Natural killer cell (primary cell): ENCODE measurements around the gene PHTF2. TPM values are rescaled to one million over a fixed set of nuclear protein-coding genes. Genes with fewer than 3 reads are reported as not detected.

ENCODE experiments used
- ATAC-seq, 3 donors: fragments of 150-1000 bp in 2 of 3; fragments of 200-7000 bp in 1 of 3; cut with Tn5 transposase; 1 replicate in 1 of 3; 2 replicates in 2 of 3; pipeline ENCODE4 v1.10.0; 2021; ENCODE audit warnings: mild to moderate bottlenecking in 2 of 3, moderate library complexity in 2 of 3
- DNase-seq, 2 donors: peaks; one replicate each; pipeline versions ENCODE4 v3.0.0 to v3.0.0-alpha.2; 2013 to 2021; ENCODE audit warnings: mixed read lengths in 1 of 2
- H3K27ac ChIP-seq: one replicate; pipeline ENCODE4 v1.5.1; 2013; ENCODE audit warnings: mild to moderate bottlenecking, low read length
- H3K27me3 ChIP-seq: one replicate; pipeline ENCODE4 v1.6.1; 2013; ENCODE audit warnings: low read length; ENCODE audit not compliant: control insufficient read depth, insufficient read depth
- H3K36me3 ChIP-seq: one replicate; pipeline ENCODE4 v1.6.1; 2013; ENCODE audit warnings: low read length; ENCODE audit not compliant: control insufficient read depth, insufficient read depth
- H3K4me1 ChIP-seq: one replicate; pipeline ENCODE4 v1.6.1; 2013; ENCODE audit warnings: low read length; ENCODE audit not compliant: control insufficient read depth, insufficient read depth
- H3K4me3 ChIP-seq: one replicate; pipeline ENCODE4 v1.5.1; 2013; ENCODE audit warnings: low read length
- H3K9me3 ChIP-seq: one replicate; pipeline ENCODE4 v1.6.1; 2013; ENCODE audit warnings: low read length; ENCODE audit not compliant: control insufficient read depth, insufficient read depth
- H3K27ac Mint-ChIP-seq, 2 donors: one replicate each; pipeline ENCODE4 v1.8.0; 2022; ENCODE audit warnings: mild to moderate bottlenecking in 2 of 2, mixed read lengths in 2 of 2, moderate library complexity in 1 of 2
- H3K27me3 Mint-ChIP-seq, 2 donors: one replicate each; pipeline ENCODE4 v1.8.0; 2022; ENCODE audit warnings: low read depth in 2 of 2, mixed read lengths in 2 of 2
- H3K36me3 Mint-ChIP-seq: one replicate; pipeline ENCODE4 v1.8.0; 2022; ENCODE audit warnings: mixed read lengths
- H3K4me1 Mint-ChIP-seq, 2 donors: one replicate each; pipeline ENCODE4 v1.8.0; 2022; ENCODE audit warnings: mixed read lengths in 2 of 2
- H3K4me3 Mint-ChIP-seq: one replicate; pipeline ENCODE4 v1.8.0; 2022; ENCODE audit warnings: mild to moderate bottlenecking, moderate library complexity, mixed read lengths
- H3K9me3 Mint-ChIP-seq, 2 donors: one replicate each; pipeline ENCODE4 v1.8.0; 2022; ENCODE audit warnings: mixed read lengths in 2 of 2
- CTCF ChIP-seq: fragments of 200-600 bp; IDR thresholded peaks from one replicate; pipeline ENCODE4 v1.8.0; 2022; ENCODE audit warnings: antibody characterized with exemption
- WGBS: methylation state at CpG from one replicate; pipeline ENCODE4 v1.1.7; 2013; ENCODE audit warnings: missing lambda C conversion rate; ENCODE audit not compliant: insufficient coverage; 5-methylcytosine and 5-hydroxymethylcytosine counted together
- intact Hi-C: fragments of 100-400 bp; cut with micrococcal nuclease; formaldehyde crosslinking; loops from one replicate; pipeline ENCODE4 v1.14.2; 2022
- total RNA-seq, 4 donors: library from RNA; stranded (reverse); fragments of 120-200 nt in 1 of 4; gene quantifications; one replicate each; pipeline versions ENCODE4 v1.2.3 to v1.2.4, GENCODE V29; 2013 to 2022

Gene PHTF2
- total RNA-seq, 3 donors from 2014 or later (not counting 1 experiment from before 2014, with no cell fraction given): 23.1 to 26.9 (median 26.4) TPM

DNA sequence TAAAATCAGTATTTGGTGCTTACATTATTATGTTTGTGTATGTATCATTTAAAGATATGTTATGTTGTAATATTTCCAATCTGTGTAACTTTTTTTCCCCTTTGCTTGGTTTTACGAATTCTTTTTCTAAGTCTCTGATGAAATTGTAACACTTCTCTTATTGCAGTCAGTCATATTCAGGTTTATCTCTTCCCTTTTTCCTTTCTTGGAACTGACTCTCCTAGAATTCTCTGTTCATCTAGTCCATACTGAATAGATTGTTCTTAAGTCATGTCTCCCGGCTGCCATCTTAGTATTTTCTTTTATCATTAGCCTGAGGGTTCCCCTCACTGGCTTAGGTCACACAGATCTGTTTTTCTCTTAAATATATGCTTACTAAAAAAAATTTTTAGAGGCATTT, 44.6 kb downstream of the PHTF2 start:
- intact Hi-C loops: no loop called here
- no peaks in the 10 kb centered on the region for H3K36me3 ChIP-seq
- H3K4me1 ChIP-seq: no peaks in the 10 kb centered on the region
- no peak overlapping the region for H3K27ac ChIP-seq
- 94% methylated on average over 2 of the region's 2 CpGs for WGBS
- ATAC-seq (no peak), DNase-seq (no peak)
- Mint-ChIP-seq H3K27ac (no peak overlapping the region), H3K4me1 (peaks cover 0 to 11% of the 10 kb centered on the region in 2 donors), H3K36me3 (no peaks in the 10 kb centered on the region), H3K4me3 (no peak overlapping the region), H3K27me3 (no peaks in the 10 kb centered on the region), H3K9me3 (no peaks in the 10 kb centered on the region)
- no peaks in the 10 kb centered on the region for H3K27me3 ChIP-seq
- no peak for TF ChIP-seq CTCF
- no peak overlapping the region for H3K4me3 ChIP-seq
- H3K9me3 ChIP-seq: no peaks in the 10 kb centered on the region

GRCh38 chr7:77846317-77847092, 47.9 kb downstream of the PHTF2 start:
- Mint-ChIP-seq H3K9me3 (no peaks in the 10 kb centered on the region), H3K4me3 (no peak overlapping the region), H3K27me3 (no peaks in the 10 kb centered on the region), H3K36me3 (no peaks in the 10 kb centered on the region), H3K27ac (no peak overlapping the region), H3K4me1 (peaks cover 0 to 9% of the 10 kb centered on the region in 2 donors)
- 98% methylated on average over 3 of the region's 8 CpGs for WGBS
- no peaks in the 10 kb centered on the region for H3K4me1 ChIP-seq
- no peak overlapping the region for H3K27ac ChIP-seq
- no peaks in the 10 kb centered on the region for H3K9me3 ChIP-seq
- no peaks in the 10 kb centered on the region for H3K27me3 ChIP-seq
- DNase-seq (no peak), ATAC-seq (no peak)
- H3K4me3 ChIP-seq: no peak overlapping the region
- intact Hi-C loops: no loop called here
- no peak for TF ChIP-seq CTCF
- H3K36me3 ChIP-seq: no peaks in the 10 kb centered on the region

DNA sequence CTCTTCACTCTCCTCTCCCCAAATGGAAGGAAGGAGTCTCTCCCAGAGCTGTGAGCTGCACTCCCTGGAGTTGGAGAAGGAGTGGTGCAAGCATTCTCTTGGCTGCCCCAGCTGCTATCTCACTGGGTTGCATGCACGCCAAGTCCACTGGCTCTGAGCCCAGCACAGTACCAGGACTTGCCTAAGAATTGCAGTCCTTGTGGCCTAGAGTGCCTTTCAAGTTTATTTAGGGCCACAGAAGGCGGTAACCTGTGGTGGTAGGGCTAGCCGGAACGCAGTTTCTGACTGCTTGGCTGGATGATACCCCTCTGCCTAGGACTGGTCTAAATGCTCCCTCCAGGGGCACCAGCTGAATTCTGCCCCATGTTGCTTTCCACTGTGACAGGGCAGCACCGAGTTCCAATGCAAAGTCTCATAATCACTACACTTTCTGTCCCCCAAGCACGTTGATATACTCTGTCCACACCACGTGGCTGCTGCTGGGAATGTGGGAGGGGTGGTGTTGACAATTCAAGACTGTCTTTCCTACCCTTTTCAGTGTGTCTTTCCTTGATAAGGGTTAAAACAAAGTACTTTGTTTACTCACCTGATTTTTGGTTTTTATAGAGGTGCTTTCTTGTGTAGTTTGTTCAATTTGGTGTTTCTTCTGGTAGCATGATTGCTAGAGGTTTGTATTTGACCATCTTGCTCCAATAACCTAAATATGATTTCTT, 57.0 kb downstream of the PHTF2 start:
- no peak overlapping the region for H3K4me3 ChIP-seq
- H3K9me3 Mint-ChIP-seq: no peaks in the 10 kb centered on the region
- intact Hi-C loops: no loop called here
- no peaks in the 10 kb centered on the region for H3K36me3 Mint-ChIP-seq
- no peak for TF ChIP-seq CTCF
- no peak overlapping the region for H3K4me3 Mint-ChIP-seq
- DNase-seq: no peak
- no peaks in the 10 kb centered on the region for H3K27me3 ChIP-seq
- no peaks in the 10 kb centered on the region for H3K4me1 ChIP-seq
- H3K36me3 ChIP-seq: no peaks in the 10 kb centered on the region
- no peak overlapping the region for H3K27ac ChIP-seq
- H3K4me1 Mint-ChIP-seq: peaks cover 22 to 35% of the 10 kb centered on the region in 2 donors
- no peaks in the 10 kb centered on the region for H3K9me3 ChIP-seq
- WGBS: over 99% methylated on average over 5 of the region's 7 CpGs
- no peaks in the 10 kb centered on the region for H3K27me3 Mint-ChIP-seq
- no peak overlapping the region for H3K27ac Mint-ChIP-seq
- no peak for ATAC-seq
